ENCODE measurements around the gene UBE3C.

GRCh38 chr7:157117796-157118195 is 20.9 kb upstream of the UBE3C start:
- no peak for TF ChIP-seq CTCF (IDR thresholded peaks at IDR 0.05)
- no peak for TF ChIP-seq POLR2A (IDR thresholded peaks at IDR 0.05)
